Neural cell (in vitro differentiated cells): ENCODE measurements around the gene MAP3K15. TPM values are rescaled to one million over a fixed set of nuclear protein-coding genes. Genes with fewer than 3 reads are reported as not detected.

Experiments
- H2AFZ ChIP-seq: fragments of 200-600, 300-800 bp; sonication (generic), shearing (Covaris generic); 2 replicates; pipeline ENCODE4 v1.6.0; 2014; ENCODE audit warnings: low read depth, mild to moderate bottlenecking, antibody characterized with exemption, low read length, moderate library complexity
- H3F3A ChIP-seq: fragments of 200-600 bp; shearing (Covaris generic); 2 replicates; pipeline ENCODE4 v1.6.1; 2016; ENCODE audit warnings: mild to moderate bottlenecking, moderate library complexity, mixed read lengths, antibody characterized with exemption, low read length; ENCODE audit not compliant: insufficient read depth, poor library complexity, severe bottlenecking
- H3K27ac ChIP-seq: fragments of 200-600, 300-800 bp; sonication (generic), shearing (Covaris generic); 2 replicates; pipeline ENCODE4 v1.5.1; 2014; ENCODE audit warnings: mild to moderate bottlenecking, low read length, moderate library complexity
- H3K27me3 ChIP-seq: fragments of 300-800, 200-600 bp; sonication (generic), shearing (Covaris generic); 2 replicates; pipeline ENCODE4 v1.6.0; 2014; ENCODE audit warnings: mild to moderate bottlenecking, low read depth, low read length, moderate library complexity; ENCODE audit not compliant: insufficient read depth
- H3K36me3 ChIP-seq: fragments of 300-800, 200-600 bp; sonication (generic), shearing (Covaris generic); 2 replicates; pipeline ENCODE4 v1.5.1; 2014; ENCODE audit warnings: mild to moderate bottlenecking, antibody characterized with exemption, low read length, moderate library complexity; ENCODE audit not compliant: insufficient read depth
- H3K4me2 ChIP-seq: fragments of 300-800, 200-600 bp; sonication (generic), shearing (Covaris generic); 2 replicates; pipeline ENCODE4 v1.6.0; 2014; ENCODE audit warnings: mild to moderate bottlenecking, low read length
- H3K4me3 ChIP-seq: fragments of 300-800, 200-600 bp; sonication (generic), shearing (Covaris generic); 2 replicates; pipeline ENCODE4 v1.5.1; 2014; ENCODE audit warnings: mild to moderate bottlenecking, low read length, moderate library complexity
- H3K79me2 ChIP-seq: fragments of 200-600 bp; shearing (Covaris generic); replicated peaks from 2 replicates; pipeline ENCODE4 v1.6.0; 2014; ENCODE audit warnings: mild to moderate bottlenecking, low read length, moderate library complexity; ENCODE audit not compliant: insufficient read depth
- H3K9ac ChIP-seq: fragments of 300-800, 200-600 bp; sonication (generic), shearing (Covaris generic); 2 replicates; pipeline ENCODE4 v1.6.1; 2016; ENCODE audit warnings: mild to moderate bottlenecking, low read length, mixed read lengths
- H3K9me2 ChIP-seq: fragments of 200-600 bp; shearing (Covaris generic); 2 replicates; pipeline ENCODE4 v1.6.1; 2016; ENCODE audit warnings: mild to moderate bottlenecking, low read length, mixed read lengths; ENCODE audit not compliant: insufficient read depth
- H3K9me3 ChIP-seq: fragments of 200-600, 300-800 bp; sonication (generic), shearing (Covaris generic); 2 replicates; pipeline ENCODE4 v1.6.1; 2016; ENCODE audit warnings: mild to moderate bottlenecking, mixed run types, low read length, moderate library complexity, mixed read lengths
- H4K20me1 ChIP-seq: fragments of 200-600 bp; shearing (Covaris generic); 2 replicates; pipeline ENCODE4 v1.6.1; 2016; ENCODE audit warnings: mild to moderate bottlenecking, mixed run types; ENCODE audit not compliant: insufficient read depth
- EP300 ChIP-seq: fragments of 450-650 bp; conservative IDR thresholded peaks from 2 replicates; pipeline ENCODE4 v1.6.1; 2014; ENCODE audit warnings: antibody characterized with exemption, mild to moderate bottlenecking, moderate library complexity; ENCODE audit not compliant: poor library complexity, severe bottlenecking
- EZH2 ChIP-seq: fragments of 200-600, 300-800 bp; shearing (Covaris generic), sonication (generic); IDR thresholded peaks from 2 replicates; pipeline ENCODE4 v1.6.1; 2014; ENCODE audit warnings: antibody characterized with exemption, low read length, borderline replicate concordance, mild to moderate bottlenecking; ENCODE audit not compliant: insufficient read depth, poor library complexity, severe bottlenecking
- MXI1 ChIP-seq: fragments of 450-650 bp; conservative IDR thresholded peaks from 2 replicates; pipeline ENCODE4 v1.6.1; 2014; ENCODE audit warnings: antibody characterized with exemption, mild to moderate bottlenecking; ENCODE audit not compliant: poor library complexity, severe bottlenecking
- POLR2AphosphoS5 ChIP-seq: IDR thresholded peaks from 2 replicates; pipeline ENCODE4 v1.6.1; 2012
- RAD21 ChIP-seq: fragments of 450-650 bp; conservative IDR thresholded peaks from 2 replicates; pipeline ENCODE4 v1.6.1; 2014; ENCODE audit warnings: antibody characterized with exemption, mild to moderate bottlenecking, moderate library complexity
- SMC3 ChIP-seq: fragments of 450-650 bp; conservative IDR thresholded peaks from 2 replicates; pipeline ENCODE4 v1.6.1; 2014; ENCODE audit warnings: antibody characterized with exemption, mild to moderate bottlenecking, moderate library complexity; ENCODE audit not compliant: poor library complexity
- TAF1 ChIP-seq: IDR thresholded peaks from 2 replicates; pipeline ENCODE4 v1.6.1; 2012; ENCODE audit warnings: low read depth
- polyA plus RNA-seq: library from polyadenylated mRNA; depleted of rRNA; stranded (reverse); fragments of >200 nt; gene quantifications from 2 replicates; pipeline ENCODE4 v1.2.3, GENCODE V29; 2014
- TF ChIP-seq, protein P1 (sequence below): fragments of 450-650 bp; IDR thresholded peaks from 2 replicates; pipeline ENCODE4 v1.5.1; 2014; ENCODE audit warnings: antibody characterized with exemption, mild to moderate bottlenecking, moderate library complexity; ENCODE audit not compliant: poor library complexity, severe bottlenecking
- TF ChIP-seq, protein P2 (sequence below): IDR thresholded peaks from 2 replicates; pipeline ENCODE4 v1.6.1; 2012; ENCODE audit warnings: borderline replicate concordance

Gene MAP3K15
- polyA plus RNA-seq, 1 donor from 2014 or later = not detected

DNA sequence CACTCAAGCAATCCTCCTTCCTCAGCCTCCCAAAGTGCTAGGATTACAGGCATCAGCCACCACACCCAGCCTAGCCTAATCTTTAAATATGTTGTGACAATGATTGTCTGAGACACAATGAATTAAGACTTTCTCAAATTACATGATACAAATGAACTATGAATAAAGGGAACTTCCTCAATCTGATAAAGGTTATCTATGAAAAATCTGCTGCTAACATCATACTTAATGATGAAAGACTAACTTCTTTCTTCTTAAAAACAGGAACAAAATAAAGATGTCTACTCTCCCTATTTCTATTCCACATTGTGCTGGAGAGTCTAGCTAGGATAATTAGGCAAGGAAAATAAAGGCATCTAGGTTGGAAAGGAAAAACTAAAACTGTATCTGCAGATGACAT lies 111.6 kb downstream of the MAP3K15 start:
- no peak overlapping the region for H3K4me2 ChIP-seq
- no peaks in the 10 kb centered on the region for H3K9me3 ChIP-seq
- no peaks in the 10 kb centered on the region for H3K9me2 ChIP-seq
- H3K27me3 ChIP-seq = no peaks in the 10 kb centered on the region
- no peak overlapping the region for H3K4me3 ChIP-seq
- TF ChIP-seq RAD21 (no peak), SMC3 (no peak), MXI1 (no peak), EZH2 (no peak), POLR2AphosphoS5 (no peak), TAF1 (no peak), EP300 (no peak)
- TF ChIP-seq, protein P1, sequence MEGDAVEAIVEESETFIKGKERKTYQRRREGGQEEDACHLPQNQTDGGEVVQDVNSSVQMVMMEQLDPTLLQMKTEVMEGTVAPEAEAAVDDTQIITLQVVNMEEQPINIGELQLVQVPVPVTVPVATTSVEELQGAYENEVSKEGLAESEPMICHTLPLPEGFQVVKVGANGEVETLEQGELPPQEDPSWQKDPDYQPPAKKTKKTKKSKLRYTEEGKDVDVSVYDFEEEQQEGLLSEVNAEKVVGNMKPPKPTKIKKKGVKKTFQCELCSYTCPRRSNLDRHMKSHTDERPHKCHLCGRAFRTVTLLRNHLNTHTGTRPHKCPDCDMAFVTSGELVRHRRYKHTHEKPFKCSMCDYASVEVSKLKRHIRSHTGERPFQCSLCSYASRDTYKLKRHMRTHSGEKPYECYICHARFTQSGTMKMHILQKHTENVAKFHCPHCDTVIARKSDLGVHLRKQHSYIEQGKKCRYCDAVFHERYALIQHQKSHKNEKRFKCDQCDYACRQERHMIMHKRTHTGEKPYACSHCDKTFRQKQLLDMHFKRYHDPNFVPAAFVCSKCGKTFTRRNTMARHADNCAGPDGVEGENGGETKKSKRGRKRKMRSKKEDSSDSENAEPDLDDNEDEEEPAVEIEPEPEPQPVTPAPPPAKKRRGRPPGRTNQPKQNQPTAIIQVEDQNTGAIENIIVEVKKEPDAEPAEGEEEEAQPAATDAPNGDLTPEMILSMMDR = no peak
- TF ChIP-seq, protein P2, sequence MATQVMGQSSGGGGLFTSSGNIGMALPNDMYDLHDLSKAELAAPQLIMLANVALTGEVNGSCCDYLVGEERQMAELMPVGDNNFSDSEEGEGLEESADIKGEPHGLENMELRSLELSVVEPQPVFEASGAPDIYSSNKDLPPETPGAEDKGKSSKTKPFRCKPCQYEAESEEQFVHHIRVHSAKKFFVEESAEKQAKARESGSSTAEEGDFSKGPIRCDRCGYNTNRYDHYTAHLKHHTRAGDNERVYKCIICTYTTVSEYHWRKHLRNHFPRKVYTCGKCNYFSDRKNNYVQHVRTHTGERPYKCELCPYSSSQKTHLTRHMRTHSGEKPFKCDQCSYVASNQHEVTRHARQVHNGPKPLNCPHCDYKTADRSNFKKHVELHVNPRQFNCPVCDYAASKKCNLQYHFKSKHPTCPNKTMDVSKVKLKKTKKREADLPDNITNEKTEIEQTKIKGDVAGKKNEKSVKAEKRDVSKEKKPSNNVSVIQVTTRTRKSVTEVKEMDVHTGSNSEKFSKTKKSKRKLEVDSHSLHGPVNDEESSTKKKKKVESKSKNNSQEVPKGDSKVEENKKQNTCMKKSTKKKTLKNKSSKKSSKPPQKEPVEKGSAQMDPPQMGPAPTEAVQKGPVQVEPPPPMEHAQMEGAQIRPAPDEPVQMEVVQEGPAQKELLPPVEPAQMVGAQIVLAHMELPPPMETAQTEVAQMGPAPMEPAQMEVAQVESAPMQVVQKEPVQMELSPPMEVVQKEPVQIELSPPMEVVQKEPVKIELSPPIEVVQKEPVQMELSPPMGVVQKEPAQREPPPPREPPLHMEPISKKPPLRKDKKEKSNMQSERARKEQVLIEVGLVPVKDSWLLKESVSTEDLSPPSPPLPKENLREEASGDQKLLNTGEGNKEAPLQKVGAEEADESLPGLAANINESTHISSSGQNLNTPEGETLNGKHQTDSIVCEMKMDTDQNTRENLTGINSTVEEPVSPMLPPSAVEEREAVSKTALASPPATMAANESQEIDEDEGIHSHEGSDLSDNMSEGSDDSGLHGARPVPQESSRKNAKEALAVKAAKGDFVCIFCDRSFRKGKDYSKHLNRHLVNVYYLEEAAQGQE = no peak
- H3K9ac ChIP-seq = no peak overlapping the region
- H3K36me3 ChIP-seq = no peaks in the 10 kb centered on the region
- no peak overlapping the region for H2AFZ ChIP-seq
- H3F3A ChIP-seq = no peaks in the 10 kb centered on the region
- H4K20me1 ChIP-seq = no peaks in the 10 kb centered on the region
- H3K27ac ChIP-seq = no peak overlapping the region
- H3K79me2 ChIP-seq = no peaks in the 10 kb centered on the region

DNA sequence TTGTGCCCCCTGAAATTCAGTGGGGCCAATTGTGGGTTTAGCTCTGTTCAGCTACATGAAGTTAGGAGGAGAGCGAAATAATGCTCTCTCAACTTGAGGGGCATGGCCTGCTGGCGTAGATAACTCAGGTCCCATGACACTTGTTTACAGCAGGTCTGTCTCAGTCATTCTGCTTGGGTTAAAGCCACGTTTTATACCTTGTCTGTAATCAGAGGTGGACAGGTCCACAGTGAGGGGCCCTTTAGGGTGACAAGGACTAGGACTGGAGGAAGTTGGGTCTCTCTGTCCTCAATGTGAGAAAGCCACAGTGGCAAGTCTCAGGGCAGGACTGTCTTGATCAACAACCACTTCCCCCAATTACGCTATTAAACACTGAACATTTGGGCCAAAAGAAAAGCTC lies 122.6 kb downstream of the MAP3K15 start:
- Histone ChIP-seq H3K27ac (no peak overlapping the region), H3K4me2 (no peak overlapping the region), H3K36me3 (no peaks in the 10 kb centered on the region), H3K9ac (no peak overlapping the region), H3F3A (no peaks in the 10 kb centered on the region), H2AFZ (no peak overlapping the region), H4K20me1 (no peaks in the 10 kb centered on the region), H3K9me2 (no peaks in the 10 kb centered on the region), H3K4me3 (no peak overlapping the region), H3K79me2 (no peaks in the 10 kb centered on the region), H3K9me3 (no peaks in the 10 kb centered on the region), H3K27me3 (no peaks in the 10 kb centered on the region)
- TF ChIP-seq EZH2 (no peak), TAF1 (no peak), SMC3 (no peak), RAD21 (no peak), EP300 (no peak), POLR2AphosphoS5 (no peak), MXI1 (no peak)
- TF ChIP-seq, protein P1 = no peak
- TF ChIP-seq, protein P2 = no peak
